Lung (tissue), 16 donors: ENCODE results near the gene RRP8. TPM values are rescaled to one million over a fixed set of nuclear protein-coding genes. Genes with fewer than 3 reads are reported as not detected.

Experiments used
- ATAC-seq: fragments of 200-7000 bp; cut with Tn5 transposase; one replicate; pipeline ENCODE4 v1.9.1; 2020; ENCODE audit warnings: moderate number of reproducible peaks; ENCODE audit not compliant: insufficient read depth, low FRiP score
- DNase-seq, 3 donors: peaks; one replicate each; pipeline ENCODE4 v3.0.0-alpha.2; 2013 to 2017
- H3K27ac ChIP-seq, 2 donors: one replicate each; pipeline ENCODE4 v1.5.1; 2013; ENCODE audit warnings: mild to moderate bottlenecking in 2 of 2, moderate library complexity in 2 of 2, control low read depth in 1 of 2, inconsistent platforms in 1 of 2, low read depth in 1 of 2, low read length in 1 of 2
- H3K27me3 ChIP-seq, 3 donors: one replicate each; pipeline ENCODE4 v1.5.1; 2013; ENCODE audit warnings: low read length in 2 of 3; ENCODE audit not compliant: control insufficient read depth in 3 of 3, insufficient read depth in 3 of 3
- H3K36me3 ChIP-seq, 4 donors: one replicate each; pipeline ENCODE4 v1.5.1; 2013; ENCODE audit warnings: low read length in 4 of 4, mild to moderate bottlenecking in 1 of 4, moderate library complexity in 1 of 4; ENCODE audit not compliant: control insufficient read depth in 4 of 4, insufficient read depth in 4 of 4
- H3K4me1 ChIP-seq, 5 donors: one replicate each; pipeline ENCODE4 v1.5.1; 2013; ENCODE audit warnings: low read length in 5 of 5, mild to moderate bottlenecking in 2 of 5, moderate library complexity in 1 of 5; ENCODE audit not compliant: control insufficient read depth in 5 of 5, insufficient read depth in 5 of 5
- H3K4me3 ChIP-seq: one replicate; pipeline ENCODE4 v1.5.1; 2013; ENCODE audit warnings: mild to moderate bottlenecking, control low read depth, moderate library complexity
- H3K9ac ChIP-seq, 2 donors: one replicate each; pipeline ENCODE4 v1.5.1; 2013; ENCODE audit warnings: low read length in 2 of 2, control low read depth in 1 of 2; ENCODE audit not compliant: insufficient read depth in 1 of 2
- H3K9me3 ChIP-seq, 4 donors: one replicate each; pipeline ENCODE4 v1.5.1; 2013; ENCODE audit warnings: low read length in 3 of 4, mild to moderate bottlenecking in 1 of 4, moderate library complexity in 1 of 4; ENCODE audit not compliant: control insufficient read depth in 4 of 4, insufficient read depth in 3 of 4
- WGBS, 2 donors: extraction: QIAGEN DNeasy Blood & Tissue Kit; methylation state at CpG; one replicate each; pipeline ENCODE4 v1.1.7; 2013; 5-methylcytosine and 5-hydroxymethylcytosine counted together
- long read RNA-seq, 5 donors: transcript quantifications; one replicate each; lab custom pipeline, GENCODE V29; 2026
- polyA plus RNA-seq, 2 donors: library from polyadenylated mRNA; stranded (reverse); fragments of 200-250 nt; gene quantifications; one replicate each; pipeline ENCODE4 v1.2.1, GENCODE V29; 2013
- total RNA-seq, 2 donors: library from RNA; depleted of rRNA in 1 of 2; stranded (reverse); fragments of >200 nt in 1 of 2; gene quantifications; one replicate each; pipeline ENCODE4 v1.2.1, GENCODE V29; 2014 to 2021
- TF ChIP-seq, protein P1 (sequence below): IDR thresholded peaks from 2 replicates; pipeline ENCODE4 v1.5.1; 2012; ENCODE audit warnings: mild to moderate bottlenecking; ENCODE audit errors: control extremely low read depth, extremely low read depth
- donor health status: control.
- donor health status: control.
- donor health status: Bipolar disorder and iron deficiency.
- donor health status: healthy.
- donor health status: DM: yes; HTN: yes; CAD: no.

The RRP8 gene
- total RNA-seq (10 to 100 TPM; 15.0 to 19.1 TPM), polyA plus RNA-seq (10 to 100 TPM; 16.2 to 17.4 TPM)
- long read RNA-seq, donor 1, full-length matches to known transcripts: 3 of 10 reads
- long read RNA-seq, donor 1, partial matches to known transcripts: 7 of 10 reads
- long read RNA-seq, donor 1, other reads (novel, unspliced or antisense): 0 of 10 reads
- long read RNA-seq, donor 2, full-length matches to known transcripts: 3 of 10 reads
- long read RNA-seq, donor 2, partial matches to known transcripts: 7 of 10 reads
- long read RNA-seq, donor 2, other reads (novel, unspliced or antisense): 0 of 10 reads
- long read RNA-seq, donor 3, full-length matches to known transcripts: 3 of 11 reads
- long read RNA-seq, donor 3, partial matches to known transcripts: 8 of 11 reads
- long read RNA-seq, donor 3, other reads (novel, unspliced or antisense): 0 of 11 reads
- long read RNA-seq, donor 4: 0 reads
- long read RNA-seq, donor 5, full-length matches to known transcripts: 4 of 17 reads
- long read RNA-seq, donor 5, partial matches to known transcripts: 13 of 17 reads
- long read RNA-seq, donor 5, other reads (novel, unspliced or antisense): 0 of 17 reads

DNA sequence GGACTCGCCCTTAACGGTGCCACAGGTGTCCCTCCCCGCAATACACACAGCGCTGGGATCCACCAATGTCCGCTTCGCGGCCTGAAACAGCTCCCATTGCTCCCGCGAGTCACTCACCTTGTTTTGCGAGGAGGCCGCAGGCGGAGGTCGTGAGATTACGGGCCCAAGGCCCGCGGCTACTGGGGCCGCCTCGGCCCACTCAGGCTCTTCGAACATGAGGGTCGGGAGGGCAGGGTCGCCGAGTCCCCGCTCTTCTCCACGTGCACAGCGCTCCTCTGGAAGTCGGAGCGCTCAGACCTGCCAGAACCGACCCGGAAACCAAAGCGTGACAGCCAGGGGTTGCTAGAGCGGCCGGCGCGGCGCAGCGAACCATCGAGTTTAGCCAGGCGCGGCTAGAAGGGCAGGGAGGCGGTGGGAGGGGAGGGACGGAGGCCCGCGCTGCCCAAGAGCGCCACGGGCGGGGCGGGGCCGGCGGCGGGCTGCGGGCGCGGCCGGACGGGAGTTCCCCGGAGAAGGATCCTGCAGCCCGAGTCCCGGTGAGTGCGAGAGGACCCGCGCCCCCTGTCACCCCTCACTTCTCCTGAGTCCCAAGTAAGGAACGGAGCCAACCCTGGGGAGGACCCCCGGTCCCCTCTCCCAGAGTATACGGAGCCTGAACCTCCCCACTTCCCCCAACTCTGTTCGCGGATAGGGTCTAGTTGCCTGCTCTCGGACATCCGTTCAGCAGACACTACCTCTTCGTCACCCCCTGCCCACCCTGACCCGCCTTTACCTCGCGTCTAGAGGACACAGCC lies at the start of gene RRP8, which contains the start of gene ILK:
Gene RRP8, minus strand, starts transcription at position 330 of the 794 bp plus-strand sequence. Its CDS starts 114 bp downstream, at position 216.
Gene ILK, plus strand, starts transcription at position 488 of the 794 bp plus-strand sequence. CDS start 498 bp downstream, outside the sequence.
- DNase-seq (peak; percentile 92 to 96 (median 93)), ATAC-seq (peak; percentile 96)
- Histone ChIP-seq H3K36me3 (peaks cover 23 to 34% (median 27%) of the 10 kb centered on the region in 4 donors), H3K9ac (peak within 1 kb of the TSS; percentile 83 to 98), H3K27ac (peak within 1 kb of the TSS; percentile 94 to 97), H3K4me3 (peak within 1 kb of the TSS; percentile 91), H3K9me3 (no peaks in the 10 kb centered on the region), H3K4me1 (peaks cover 8 to 50% (median 26%) of the 10 kb centered on the region in 5 donors), H3K27me3 (no peaks in the 10 kb centered on the region)
- 0 to 1% methylated on average over 52 to 72 of the region's 72 CpGs for WGBS, 2 donors
- TF ChIP-seq, protein P1, sequence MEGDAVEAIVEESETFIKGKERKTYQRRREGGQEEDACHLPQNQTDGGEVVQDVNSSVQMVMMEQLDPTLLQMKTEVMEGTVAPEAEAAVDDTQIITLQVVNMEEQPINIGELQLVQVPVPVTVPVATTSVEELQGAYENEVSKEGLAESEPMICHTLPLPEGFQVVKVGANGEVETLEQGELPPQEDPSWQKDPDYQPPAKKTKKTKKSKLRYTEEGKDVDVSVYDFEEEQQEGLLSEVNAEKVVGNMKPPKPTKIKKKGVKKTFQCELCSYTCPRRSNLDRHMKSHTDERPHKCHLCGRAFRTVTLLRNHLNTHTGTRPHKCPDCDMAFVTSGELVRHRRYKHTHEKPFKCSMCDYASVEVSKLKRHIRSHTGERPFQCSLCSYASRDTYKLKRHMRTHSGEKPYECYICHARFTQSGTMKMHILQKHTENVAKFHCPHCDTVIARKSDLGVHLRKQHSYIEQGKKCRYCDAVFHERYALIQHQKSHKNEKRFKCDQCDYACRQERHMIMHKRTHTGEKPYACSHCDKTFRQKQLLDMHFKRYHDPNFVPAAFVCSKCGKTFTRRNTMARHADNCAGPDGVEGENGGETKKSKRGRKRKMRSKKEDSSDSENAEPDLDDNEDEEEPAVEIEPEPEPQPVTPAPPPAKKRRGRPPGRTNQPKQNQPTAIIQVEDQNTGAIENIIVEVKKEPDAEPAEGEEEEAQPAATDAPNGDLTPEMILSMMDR: no peak

DNA sequence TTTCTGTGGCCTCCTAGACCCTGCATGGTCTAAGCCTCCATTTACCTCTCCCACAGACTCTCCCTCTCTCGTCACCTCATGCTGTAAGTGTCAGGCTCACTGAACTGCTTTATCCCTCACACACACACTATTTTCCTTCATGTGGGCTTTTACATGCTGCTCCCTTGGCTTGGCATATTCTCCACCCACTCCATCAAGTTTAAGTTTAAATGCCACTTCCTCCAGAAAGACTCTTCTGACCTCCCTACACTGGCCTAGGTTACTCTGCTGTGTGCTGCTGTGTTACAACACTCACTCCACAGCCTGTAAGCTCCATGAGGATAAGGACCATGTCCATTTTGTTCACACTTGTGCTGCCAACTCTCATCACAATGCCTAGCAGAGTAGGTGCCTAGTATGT lies 49.7 kb upstream of the RRP8 start:
- Histone ChIP-seq H3K36me3 (peaks cover 0 to 5% (median 0%) of the 10 kb centered on the region in 4 donors), H3K4me1 (peaks cover 0 to 28% (median 5%) of the 10 kb centered on the region in 5 donors), H3K9ac (no peak overlapping the region), H3K27ac (no peak overlapping the region), H3K9me3 (no peaks in the 10 kb centered on the region), H3K4me3 (no peak overlapping the region), H3K27me3 (no peaks in the 10 kb centered on the region)
- DNase-seq (no peak), ATAC-seq (no peak)
- WGBS, 2 donors: 91 to 95% methylated on average over 1 of the region's 1 CpG
- TF ChIP-seq, protein P1: no peak

DNA sequence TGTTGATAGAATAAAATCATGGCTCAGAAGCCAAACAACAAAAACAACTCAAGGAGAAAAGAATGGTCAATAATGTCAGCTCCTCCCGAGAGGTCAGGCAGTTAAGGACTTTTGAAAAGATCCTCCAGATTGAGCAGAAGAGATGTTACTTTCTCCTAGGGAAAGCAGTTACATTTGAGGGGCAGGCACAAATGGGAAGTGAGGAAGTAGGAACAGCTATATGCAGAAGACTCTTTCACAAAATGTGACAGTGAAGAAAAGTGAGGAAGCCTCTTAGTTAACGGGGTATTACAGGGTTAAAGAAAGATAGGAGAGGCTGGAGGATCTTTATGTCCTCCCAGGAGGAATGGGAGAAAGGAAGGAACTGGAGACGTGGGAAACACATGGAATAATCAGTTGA lies 48.8 kb upstream of the RRP8 start:
- ATAC-seq (no peak), DNase-seq (no peak)
- WGBS, 2 donors: 52 to 53% methylated on average over 3 of the region's 3 CpGs
- H3K4me1 ChIP-seq: peaks cover 3 to 34% (median 9%) of the 10 kb centered on the region in 5 donors
- no peaks in the 10 kb centered on the region for H3K27me3 ChIP-seq
- TF ChIP-seq, protein P1: no peak
- H3K27ac ChIP-seq: no peak overlapping the region
- H3K9me3 ChIP-seq: no peaks in the 10 kb centered on the region
- no peak overlapping the region for H3K4me3 ChIP-seq
- peaks cover 0 to 5% (median 0%) of the 10 kb centered on the region in 4 donors for H3K36me3 ChIP-seq
- H3K9ac ChIP-seq: no peak overlapping the region
